Effector memory CD4-positive, alpha-beta T cell (primary cell): ENCODE results near the gene RAMP1.

Experiments
- DNase-seq, 3 donors: peaks; one replicate each; pipeline ENCODE4 v3.0.0-alpha.2; 2020
- H3K27ac ChIP-seq: 2 replicates; pipeline ENCODE4 v1.7.0; 2013; ENCODE audit warnings: mild to moderate bottlenecking, low read length, moderate library complexity; ENCODE audit not compliant: insufficient read depth, poor library complexity, severe bottlenecking
- H3K27me3 ChIP-seq: replicated peaks from 2 replicates; pipeline ENCODE4 v1.7.0; 2013; ENCODE audit warnings: mild to moderate bottlenecking, low read length; ENCODE audit not compliant: insufficient read depth, control insufficient read depth, poor library complexity, severe bottlenecking
- H3K36me3 ChIP-seq: 2 replicates; pipeline ENCODE4 v1.7.0; 2013; ENCODE audit warnings: mild to moderate bottlenecking, low read length, moderate library complexity; ENCODE audit not compliant: control insufficient read depth, insufficient read depth
- H3K4me1 ChIP-seq: 2 replicates; pipeline ENCODE4 v1.7.0; 2013; ENCODE audit warnings: low read length, mild to moderate bottlenecking; ENCODE audit not compliant: control insufficient read depth, insufficient read depth, poor library complexity, severe bottlenecking
- H3K4me3 ChIP-seq: 2 replicates; pipeline ENCODE4 v1.7.0; 2013; ENCODE audit warnings: low read length, low read depth, mild to moderate bottlenecking; ENCODE audit not compliant: insufficient read depth, poor library complexity, severe bottlenecking
- H3K9me3 ChIP-seq: 2 replicates; pipeline ENCODE4 v1.7.0; 2013; ENCODE audit warnings: mild to moderate bottlenecking, low read length, moderate library complexity; ENCODE audit not compliant: control insufficient read depth

Gene RAMP1

DNA sequence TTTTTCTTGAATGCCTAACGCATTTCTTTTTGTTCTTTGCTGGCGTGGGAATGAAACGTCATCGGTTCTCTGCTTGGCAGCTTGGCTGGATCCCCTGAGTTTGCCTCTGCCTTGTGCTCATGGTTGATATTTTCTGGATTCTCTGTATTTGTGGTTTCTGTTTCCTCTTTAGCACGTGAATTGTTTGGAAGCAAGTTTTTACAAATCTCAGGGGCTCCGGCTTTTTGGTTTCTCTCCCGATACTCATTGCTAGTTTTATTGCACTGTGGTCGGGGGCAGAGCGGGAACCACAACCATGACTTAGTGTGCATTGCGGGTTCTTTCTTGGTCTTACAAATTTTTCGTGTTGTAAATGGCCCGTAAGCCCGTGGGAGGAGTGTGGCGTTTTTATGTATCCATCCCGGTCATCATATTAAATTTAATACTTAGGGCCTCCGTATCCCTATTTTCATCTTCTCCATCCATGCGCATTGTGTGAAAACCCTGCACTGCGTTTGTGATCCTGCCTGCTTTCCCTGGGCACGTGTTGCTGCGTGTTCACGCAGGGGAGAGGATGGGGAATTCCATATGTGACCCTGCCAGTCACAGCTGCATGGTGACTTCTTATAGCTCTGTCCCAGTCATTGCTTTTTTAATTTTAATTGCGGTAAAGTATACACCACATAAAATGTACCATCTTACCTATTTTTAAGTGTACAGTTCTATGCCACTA, 9.4 kb downstream of the RAMP1 start:
- no peaks in the 10 kb centered on the region for H3K36me3 ChIP-seq
- no peak overlapping the region for H3K27ac ChIP-seq
- H3K4me1 ChIP-seq = no peaks in the 10 kb centered on the region
- H3K27me3 ChIP-seq = peaks cover 1% of the 10 kb centered on the region
- no peak overlapping the region for H3K4me3 ChIP-seq
- no peak for DNase-seq
- no peaks in the 10 kb centered on the region for H3K9me3 ChIP-seq

DNA sequence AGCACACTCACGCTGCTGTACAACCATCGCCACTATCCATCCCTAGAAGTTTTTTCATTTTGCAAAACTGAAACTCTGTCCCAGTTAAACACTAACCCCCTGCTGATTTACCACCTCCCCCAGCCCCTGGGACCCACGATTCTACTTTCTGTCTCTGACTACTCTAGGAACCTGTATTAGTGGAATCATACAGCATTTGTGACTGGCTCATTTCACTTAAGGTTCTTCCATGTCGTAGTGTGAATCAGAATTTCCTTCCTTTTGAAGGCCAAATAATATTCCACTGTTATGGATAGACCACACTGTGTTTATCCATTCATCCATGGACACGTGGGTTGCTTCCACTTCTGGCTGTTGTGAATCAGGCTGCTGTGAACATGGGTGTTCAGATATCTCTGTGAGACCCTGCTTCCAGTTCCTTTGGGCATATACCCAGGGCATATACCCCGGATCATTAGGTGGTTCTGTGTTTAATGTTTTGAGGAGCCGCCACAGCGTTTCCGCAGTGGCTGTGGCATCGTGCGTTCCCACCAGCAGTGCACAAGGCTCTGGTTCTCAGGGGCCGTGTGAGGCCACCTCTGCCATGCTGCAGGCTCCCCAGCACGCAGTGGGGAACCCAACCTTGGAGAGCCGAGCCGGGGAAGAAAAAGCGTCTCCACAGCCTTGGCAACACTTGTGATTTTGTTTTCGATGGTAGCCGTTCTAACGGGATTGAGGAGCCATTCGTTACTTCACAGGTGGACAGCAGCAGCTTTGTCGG, 10.1 kb downstream of the RAMP1 start:
- DNase-seq = no peak
- Histone ChIP-seq H3K9me3 (no peaks in the 10 kb centered on the region), H3K27me3 (peaks cover 3% of the 10 kb centered on the region), H3K4me1 (no peaks in the 10 kb centered on the region), H3K27ac (no peak overlapping the region), H3K4me3 (no peak overlapping the region), H3K36me3 (no peaks in the 10 kb centered on the region)

DNA sequence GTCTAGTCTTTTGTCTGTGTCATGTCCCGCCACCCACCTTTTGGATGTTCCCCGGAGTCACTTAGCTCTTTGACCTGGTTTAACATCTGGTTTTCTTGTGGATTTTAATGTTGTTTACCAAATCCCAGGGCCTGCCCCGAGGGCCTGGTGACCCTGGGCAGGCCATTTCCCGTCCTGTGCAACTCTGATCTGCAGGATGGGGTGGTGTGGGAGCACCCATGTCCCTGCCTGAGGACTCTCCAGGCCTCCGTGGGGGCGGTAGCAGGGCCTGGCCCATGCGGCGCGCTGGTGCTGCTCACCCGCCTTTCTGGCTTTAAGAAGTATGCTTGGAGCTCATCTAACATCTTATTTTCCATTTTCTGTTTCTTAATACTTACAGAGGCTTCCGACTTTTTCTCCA, 10.7 kb downstream of the RAMP1 start:
- DNase-seq = no peak
- Histone ChIP-seq H3K27ac (no peak overlapping the region), H3K36me3 (no peaks in the 10 kb centered on the region), H3K4me3 (no peak overlapping the region), H3K27me3 (peaks cover 3% of the 10 kb centered on the region), H3K4me1 (no peaks in the 10 kb centered on the region), H3K9me3 (no peaks in the 10 kb centered on the region)

DNA sequence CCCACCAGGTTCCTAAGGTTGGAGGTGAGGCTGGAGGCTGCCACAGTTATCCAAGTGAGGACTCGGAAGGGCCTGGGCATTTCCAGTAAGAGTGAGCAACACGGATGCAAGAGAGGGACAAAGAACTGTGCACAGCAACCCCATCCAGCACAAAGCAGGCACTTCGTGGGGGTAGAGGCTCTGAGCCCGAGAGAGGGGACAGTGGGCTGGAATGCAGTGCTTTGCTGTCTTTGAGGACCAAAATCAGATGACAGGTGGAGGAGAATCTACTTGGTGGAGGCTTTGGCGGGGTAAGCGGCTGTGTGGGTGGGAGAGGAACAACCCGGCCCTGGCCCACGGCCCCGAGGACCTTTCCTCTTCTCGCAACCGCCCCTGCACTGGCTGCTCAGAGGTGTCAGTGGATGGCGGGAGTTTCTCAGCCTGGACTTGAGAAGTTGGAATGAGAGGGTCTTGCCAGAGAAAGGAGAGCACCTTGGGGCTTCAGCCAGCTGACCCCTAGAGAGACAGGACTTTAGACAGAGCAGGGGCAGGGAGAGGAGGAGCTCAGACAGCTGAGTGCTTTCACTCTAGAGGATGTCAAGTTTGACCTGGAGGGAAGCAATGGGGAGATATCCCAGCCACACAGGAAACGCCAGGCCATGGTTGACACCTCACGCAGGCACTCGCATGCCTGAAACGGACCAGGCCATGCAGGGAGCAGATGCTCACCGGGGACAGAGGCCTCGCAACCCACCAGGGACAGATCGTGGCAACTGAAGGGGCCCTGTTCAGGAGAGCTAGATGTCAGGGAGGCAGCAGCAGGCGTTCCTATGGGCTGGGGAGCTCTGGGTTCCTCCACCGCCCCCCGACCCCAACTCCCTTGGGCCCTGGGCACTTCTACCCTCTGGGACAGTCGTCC, 11.6 kb downstream of the RAMP1 start:
- peaks cover 3% of the 10 kb centered on the region for H3K27me3 ChIP-seq
- H3K27ac ChIP-seq = no peak overlapping the region
- no peaks in the 10 kb centered on the region for H3K9me3 ChIP-seq
- H3K4me3 ChIP-seq = no peak overlapping the region
- no peak for DNase-seq
- H3K4me1 ChIP-seq = no peaks in the 10 kb centered on the region
- no peaks in the 10 kb centered on the region for H3K36me3 ChIP-seq

DNA sequence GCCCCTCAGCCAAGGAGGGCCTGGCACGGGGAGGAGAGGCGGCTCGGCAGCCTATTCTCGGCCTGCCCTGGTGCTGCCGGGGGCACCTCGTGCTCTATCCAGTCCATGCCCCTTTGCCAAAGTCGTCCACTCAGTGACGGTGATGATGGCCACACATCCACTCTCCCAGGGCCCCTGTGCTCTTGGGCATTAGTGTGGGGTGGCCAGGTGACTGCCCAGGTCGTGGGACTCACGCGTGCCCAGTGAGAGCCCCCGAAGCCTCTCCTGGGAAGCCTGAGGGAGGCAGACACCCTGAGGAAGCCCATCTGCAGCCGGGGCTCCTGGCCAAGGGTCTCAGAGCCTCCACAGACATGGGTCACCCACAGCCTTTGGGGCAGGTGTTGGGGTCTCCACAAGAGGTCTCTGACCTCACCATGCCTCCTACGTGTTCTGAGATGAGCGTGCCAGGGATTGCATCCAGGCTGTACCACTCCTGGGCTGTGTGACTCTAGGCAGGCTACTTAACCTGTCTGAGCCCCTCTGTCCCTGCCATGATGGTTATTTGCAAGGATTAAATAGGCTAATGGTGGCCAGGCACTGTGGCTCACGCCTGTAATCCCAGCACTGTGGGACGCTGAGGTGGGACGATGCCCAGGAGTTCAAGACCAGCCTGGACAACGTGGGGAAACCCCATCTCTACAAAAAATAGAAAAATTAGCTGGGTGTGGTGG, 12.9 kb downstream of the RAMP1 start:
- Histone ChIP-seq H3K36me3 (no peaks in the 10 kb centered on the region), H3K9me3 (no peaks in the 10 kb centered on the region), H3K4me1 (no peaks in the 10 kb centered on the region), H3K27ac (no peak overlapping the region), H3K27me3 (peaks cover 3% of the 10 kb centered on the region), H3K4me3 (no peak overlapping the region)
- no peak for DNase-seq

DNA sequence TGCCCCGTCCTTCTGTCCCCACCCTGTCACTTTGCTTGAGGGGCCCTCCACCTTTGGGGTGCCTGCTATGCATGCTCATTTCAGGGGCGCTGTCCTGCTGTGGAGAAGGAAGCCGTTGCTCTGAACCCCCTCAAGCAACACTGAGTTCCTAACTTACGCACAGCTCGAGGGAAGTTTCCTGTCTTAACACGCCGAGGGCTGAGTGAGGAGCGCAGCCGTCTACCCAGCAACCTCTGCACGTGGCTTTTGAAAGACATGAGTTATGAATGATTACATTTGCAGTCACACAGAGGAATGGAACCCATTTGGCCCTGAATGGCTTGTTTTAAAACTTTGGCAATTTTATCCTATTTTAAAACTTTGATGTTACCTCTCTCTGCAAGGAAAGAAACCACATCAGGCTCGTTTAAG, 14.0 kb downstream of the RAMP1 start:
- no peak for DNase-seq

DNA sequence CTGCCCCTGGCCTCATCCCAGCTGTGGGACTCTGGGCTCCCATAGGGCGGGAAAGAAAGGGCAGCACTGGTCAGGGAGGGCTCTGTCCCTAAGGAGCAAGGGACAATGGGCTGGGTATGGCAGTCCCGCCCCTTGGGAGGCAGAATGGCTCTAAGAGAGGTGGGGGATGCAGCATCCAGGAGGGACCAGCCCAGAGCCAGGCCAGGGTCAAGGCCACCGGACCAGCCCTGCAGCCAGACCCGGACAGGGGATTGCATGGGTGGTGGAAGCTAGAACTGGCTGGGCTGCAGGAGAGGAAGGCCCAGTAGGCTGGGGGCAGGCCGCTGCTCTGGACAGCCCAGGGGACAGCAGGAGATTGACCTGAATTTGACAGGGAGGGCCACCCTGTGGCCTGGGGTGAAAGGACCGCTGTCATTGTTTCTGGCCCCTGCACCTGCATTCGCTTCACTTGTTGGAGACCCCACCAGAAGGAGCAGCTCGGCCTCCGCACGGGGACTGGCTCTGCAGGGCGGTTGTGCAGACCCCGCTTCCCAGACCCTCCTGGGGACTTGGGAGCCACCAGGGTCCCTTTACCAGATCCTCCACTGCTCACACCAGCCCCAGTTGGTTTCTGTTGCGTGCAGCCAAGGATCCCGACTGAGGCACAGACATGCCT, 14.6 kb downstream of the RAMP1 start:
- H3K27me3 ChIP-seq = peaks cover 3% of the 10 kb centered on the region
- H3K27ac ChIP-seq = no peak overlapping the region
- DNase-seq = no peak
- H3K9me3 ChIP-seq = no peaks in the 10 kb centered on the region
- no peaks in the 10 kb centered on the region for H3K4me1 ChIP-seq
- no peaks in the 10 kb centered on the region for H3K36me3 ChIP-seq
- H3K4me3 ChIP-seq = no peak overlapping the region

More for the DNA sequence above, 14.0 kb downstream of the RAMP1 start:
- Histone ChIP-seq H3K36me3 (no peaks in the 10 kb centered on the region), H3K4me3 (no peak overlapping the region), H3K27me3 (peaks cover 3% of the 10 kb centered on the region), H3K9me3 (no peaks in the 10 kb centered on the region), H3K27ac (no peak overlapping the region), H3K4me1 (no peaks in the 10 kb centered on the region)

DNA sequence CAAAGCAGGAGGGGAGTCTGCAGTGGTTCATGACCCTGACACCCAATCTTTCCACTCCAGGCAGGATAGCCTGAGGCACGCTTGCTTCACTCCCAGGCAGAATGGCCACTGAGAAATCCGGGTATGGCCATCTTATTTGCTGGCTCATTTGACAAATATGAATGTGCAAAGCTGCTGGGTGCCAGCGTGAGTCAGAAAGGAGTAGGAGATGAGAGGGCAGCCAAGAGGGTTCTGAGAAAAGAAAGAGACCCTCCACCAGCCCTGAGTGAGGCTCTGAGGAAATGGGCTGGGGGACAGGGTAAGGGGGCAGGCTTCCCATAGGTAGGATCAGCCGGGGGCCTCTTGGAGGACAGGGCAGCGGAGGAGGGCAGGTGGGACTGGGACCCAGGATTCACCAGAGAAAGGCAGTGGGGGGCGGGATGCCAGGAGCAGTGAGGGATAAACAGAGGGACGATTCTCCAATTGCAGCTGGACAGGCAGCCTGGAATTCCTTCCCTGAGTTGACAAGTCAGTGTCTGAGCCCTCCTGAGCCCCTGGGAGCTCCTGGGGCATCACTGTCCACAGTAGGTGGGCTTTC, 15.2 kb downstream of the RAMP1 start:
- Histone ChIP-seq H3K27ac (no peak overlapping the region), H3K4me3 (no peak overlapping the region), H3K9me3 (no peaks in the 10 kb centered on the region), H3K36me3 (no peaks in the 10 kb centered on the region), H3K4me1 (no peaks in the 10 kb centered on the region), H3K27me3 (peaks cover 3% of the 10 kb centered on the region)
- no peak for DNase-seq
